Left forelimb (tissue), 1 donor: Measurements from ENCODE around the gene OGFR.

ENCODE experiments used
- DNase-seq: peaks from one replicate; pipeline ENCODE4 v3.0.0-alpha.2; 2018; ENCODE audit warnings: low spot score

OGFR gene, protein sequence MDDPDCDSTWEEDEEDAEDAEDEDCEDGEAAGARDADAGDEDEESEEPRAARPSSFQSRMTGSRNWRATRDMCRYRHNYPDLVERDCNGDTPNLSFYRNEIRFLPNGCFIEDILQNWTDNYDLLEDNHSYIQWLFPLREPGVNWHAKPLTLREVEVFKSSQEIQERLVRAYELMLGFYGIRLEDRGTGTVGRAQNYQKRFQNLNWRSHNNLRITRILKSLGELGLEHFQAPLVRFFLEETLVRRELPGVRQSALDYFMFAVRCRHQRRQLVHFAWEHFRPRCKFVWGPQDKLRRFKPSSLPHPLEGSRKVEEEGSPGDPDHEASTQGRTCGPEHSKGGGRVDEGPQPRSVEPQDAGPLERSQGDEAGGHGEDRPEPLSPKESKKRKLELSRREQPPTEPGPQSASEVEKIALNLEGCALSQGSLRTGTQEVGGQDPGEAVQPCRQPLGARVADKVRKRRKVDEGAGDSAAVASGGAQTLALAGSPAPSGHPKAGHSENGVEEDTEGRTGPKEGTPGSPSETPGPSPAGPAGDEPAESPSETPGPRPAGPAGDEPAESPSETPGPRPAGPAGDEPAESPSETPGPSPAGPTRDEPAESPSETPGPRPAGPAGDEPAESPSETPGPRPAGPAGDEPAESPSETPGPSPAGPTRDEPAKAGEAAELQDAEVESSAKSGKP

DNA sequence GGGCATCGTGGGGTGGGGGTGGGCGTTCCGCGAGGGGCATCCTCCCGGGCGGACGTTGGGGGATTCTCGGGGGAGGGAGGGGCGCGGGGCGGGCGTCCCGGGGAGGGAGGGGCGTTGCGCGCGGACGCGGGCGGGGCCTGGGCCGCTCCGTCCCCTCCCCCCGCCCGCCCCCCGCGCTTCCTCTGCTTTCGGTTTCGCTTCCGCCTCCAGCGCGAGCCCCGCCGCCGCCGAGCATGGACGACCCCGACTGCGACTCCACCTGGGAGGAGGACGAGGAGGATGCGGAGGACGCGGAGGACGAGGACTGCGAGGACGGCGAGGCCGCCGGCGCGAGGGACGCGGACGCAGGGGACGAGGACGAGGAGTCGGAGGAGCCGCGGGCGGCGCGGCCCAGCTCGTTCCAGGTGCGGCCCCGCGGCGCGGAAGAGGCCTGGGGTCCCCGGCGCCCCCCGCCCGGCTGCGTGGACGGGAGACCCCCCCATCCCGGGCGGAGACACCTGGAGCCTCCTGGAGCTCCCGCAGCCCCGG lies at the start of gene OGFR:
TSS of gene OGFR (plus strand) at position 209 of the 528 bp plus-strand sequence. CDS start at position 234, 25 bp downstream.
- no peak for DNase-seq

GRCh38 chr20:62754991-62755356 lies 49.7 kb upstream of the OGFR start:
- no peak for DNase-seq

GRCh38 chr20:62755817-62756724 lies 48.6 kb upstream of the OGFR start:
- no peak for DNase-seq

DNA sequence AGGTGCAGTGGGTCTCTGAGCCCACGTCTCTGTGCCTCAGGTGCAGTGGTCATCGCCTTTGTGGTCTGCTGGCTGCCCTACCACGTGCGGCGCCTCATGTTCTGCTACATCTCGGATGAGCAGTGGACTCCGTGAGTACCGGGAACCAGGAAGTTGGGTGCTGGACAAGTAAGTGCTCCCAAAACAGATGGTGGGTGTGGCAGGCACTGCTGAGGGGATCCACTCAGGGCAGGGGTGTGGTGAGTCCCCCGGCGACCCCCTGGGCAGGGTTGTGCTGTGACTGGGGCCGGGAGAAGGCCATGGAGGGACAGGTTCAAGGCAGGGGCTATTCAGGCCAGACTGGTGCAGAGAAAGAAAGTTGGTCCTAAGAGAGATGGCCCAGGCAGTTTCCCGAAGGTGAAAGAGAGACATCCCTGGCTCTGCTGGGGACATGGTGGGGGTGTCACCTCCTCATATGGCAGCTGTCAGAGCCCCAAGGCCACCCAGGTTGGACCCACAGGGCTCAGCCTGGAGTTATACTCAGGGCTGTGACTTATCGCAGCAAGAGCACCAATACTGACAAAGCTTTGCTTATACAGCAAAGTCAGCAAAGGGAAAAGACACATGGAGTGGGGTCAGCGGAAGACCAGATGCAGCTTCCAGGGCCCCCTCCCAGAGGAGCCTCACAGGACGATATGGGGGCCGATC lies 46.3 kb upstream of the OGFR start:
- no peak for DNase-seq

DNA sequence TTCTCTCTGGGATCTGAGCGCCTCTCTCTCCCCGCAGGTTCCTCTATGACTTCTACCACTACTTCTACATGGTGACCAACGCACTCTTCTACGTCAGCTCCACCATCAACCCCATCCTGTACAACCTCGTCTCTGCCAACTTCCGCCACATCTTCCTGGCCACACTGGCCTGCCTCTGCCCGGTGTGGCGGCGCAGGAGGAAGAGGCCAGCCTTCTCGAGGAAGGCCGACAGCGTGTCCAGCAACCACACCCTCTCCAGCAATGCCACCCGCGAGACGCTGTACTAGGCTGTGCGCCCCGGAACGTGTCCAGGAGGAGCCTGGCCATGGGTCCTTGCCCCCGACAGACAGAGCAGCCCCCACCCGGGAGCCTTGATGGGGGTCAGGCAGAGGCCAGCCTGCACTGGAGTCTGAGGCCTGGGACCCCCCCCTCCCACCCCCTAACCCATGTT lies 44.6 kb upstream of the OGFR start:
- no peak for DNase-seq

- DNase-seq = no peak
These were observed 44.2 kb upstream of the OGFR start for GRCh38 chr20:62760471-62760855.

- no peak for DNase-seq
These were observed 43.5 kb upstream of the OGFR start for GRCh38 chr20:62760856-62761758.

DNA sequence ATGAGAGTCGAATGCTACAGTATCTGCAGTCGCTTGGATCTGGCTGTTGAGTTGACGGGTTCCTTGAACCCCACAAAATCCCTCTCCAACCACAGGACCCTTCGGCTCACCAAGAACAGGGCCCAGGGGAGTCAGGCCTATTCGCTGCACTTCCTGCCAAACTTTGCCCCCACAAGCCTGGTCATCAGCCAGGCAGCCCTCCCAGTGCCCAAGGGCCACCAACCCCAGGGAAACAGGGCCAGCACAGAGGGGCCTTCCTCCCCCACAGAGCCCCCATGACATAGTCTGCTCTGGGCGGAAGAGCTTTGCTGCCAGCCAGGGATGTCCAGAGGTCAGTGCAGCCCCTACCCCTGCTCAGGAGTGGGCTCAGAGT lies 42.9 kb upstream of the OGFR start:
- no peak for DNase-seq

DNA sequence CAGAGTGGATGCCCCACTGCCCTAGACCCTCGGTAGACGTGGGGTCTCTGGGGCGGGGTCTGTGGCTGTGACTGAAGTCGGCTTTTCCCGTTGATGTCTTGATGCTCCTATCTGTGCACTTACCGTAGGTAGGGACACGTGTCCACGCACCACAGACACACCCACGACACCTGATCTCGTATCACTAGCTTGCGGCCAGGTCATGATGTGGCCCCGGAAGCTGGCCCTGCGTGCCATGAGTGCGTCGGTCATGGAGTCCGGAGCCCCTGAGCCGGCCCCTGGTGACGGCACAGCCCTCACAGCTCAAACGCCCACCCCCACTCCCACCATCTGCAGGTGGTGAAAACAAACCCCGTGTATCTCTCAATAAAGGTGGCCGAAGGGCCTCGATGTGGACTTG lies 42.3 kb upstream of the OGFR start:
- no peak for DNase-seq

- no peak for DNase-seq
These were observed 41.8 kb upstream of the OGFR start for GRCh38 chr20:62762801-62763368.

GRCh38 chr20:62763404-62763803 lies 41.2 kb upstream of the OGFR start:
- no peak for DNase-seq

GRCh38 chr20:62764156-62764935 lies 40.3 kb upstream of the OGFR start:
- no peak for DNase-seq

GRCh38 chr20:62765021-62765420 lies 39.6 kb upstream of the OGFR start:
- no peak for DNase-seq

GRCh38 chr20:62765432-62766070 lies 39.1 kb upstream of the OGFR start:
- no peak for DNase-seq

- DNase-seq = no peak
These were observed 38.6 kb upstream of the OGFR start for GRCh38 chr20:62766071-62766450.

DNA sequence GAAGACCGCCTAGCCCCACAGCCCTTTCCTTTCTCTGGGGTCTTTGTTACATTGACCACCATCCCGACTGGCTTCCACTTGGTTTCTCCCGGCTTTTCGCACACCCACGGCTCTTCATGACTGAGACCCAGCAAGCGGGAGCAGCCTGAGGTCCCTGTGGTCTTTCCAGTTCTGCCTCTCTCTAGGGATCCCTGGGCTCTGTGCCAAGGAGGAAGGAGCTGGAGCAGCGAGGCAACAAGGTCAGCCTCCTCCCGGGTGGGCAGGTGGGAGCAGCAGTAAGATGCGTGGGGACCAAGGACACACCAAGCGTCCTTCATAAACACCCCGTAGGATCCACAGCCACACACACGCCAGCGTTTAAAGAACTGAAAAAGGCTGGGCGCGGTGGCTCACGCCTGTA lies 37.9 kb upstream of the OGFR start:
- no peak for DNase-seq

DNA sequence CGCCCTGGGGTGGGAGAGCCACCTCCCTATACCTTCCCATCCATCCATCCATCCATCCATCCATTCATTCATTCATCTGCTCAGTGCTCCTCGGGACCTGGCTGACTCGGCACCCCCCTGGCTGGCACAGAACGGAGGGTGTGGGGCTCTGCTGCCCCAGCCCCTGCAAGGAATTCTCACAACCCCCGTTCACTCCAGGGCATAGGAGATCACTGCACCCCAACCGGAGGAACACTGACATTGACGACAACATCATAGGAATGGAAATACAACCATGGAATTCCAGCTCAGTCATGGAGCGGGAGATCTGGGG lies 36.4 kb upstream of the OGFR start:
- no peak for DNase-seq

DNA sequence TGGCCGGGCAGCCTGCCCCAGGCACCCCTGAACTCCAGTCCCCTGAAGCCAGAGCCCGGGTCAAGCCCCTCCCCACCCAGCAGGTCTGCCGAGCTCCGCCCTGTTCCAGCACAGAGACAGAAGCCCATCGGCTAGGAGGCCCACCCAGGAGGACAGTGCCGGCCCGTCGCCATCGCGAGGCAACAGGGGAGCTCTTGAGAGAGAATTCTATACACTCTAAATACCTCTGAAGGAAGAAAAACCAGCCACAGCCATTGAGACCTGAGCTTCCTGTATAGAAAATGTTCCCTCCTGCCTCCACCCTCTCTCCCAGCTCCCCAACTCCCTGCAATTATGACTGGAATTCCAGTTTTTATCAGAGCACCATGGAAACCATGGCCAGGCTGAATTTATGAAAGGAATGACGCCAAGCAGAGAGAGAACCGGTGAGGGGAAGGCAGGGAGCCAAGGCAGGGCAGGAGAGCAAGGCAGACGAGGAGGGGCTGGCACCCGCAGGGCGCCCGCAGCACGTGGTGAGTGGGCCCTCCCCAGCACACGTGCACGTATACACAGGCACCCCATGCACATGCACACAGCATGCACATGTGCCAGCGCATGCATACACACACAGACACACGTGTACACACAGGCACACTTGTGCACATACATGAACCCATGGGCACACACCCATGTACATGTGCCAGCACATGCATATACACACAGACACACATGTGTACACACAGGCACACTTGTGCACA lies 35.9 kb upstream of the OGFR start:
- DNase-seq = no peak
